ENCODE measurements around the gene SGF29.

SGF29 gene

DNA sequence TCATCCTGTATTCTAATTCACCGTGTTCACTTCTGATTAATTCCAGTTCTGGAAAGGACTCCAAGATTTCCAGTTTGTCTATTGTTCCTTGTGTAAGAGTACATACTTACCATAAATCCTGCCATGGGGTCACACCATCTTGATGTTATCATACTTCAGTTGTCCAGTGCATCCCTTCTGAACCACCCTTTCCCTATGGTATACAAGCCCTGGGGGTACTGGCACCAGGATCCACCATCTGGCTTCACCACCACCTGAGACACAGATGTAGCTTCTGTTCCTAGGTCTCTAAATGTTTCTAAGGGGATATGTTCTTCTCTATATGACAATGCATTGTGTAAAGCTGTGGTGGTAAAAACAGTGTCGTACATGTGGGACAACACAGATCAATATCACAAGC is 21.2 kb downstream of the SGF29 start:
- H3K4me3 ChIP-seq (ENCODE audit: insufficient read depth, low read length, poor library complexity, severe bottlenecking) = no peak overlapping the region
- no peaks in the 10 kb centered on the region for H3K36me3 ChIP-seq (ENCODE audit: low read length)
- H4K20me1 ChIP-seq (ENCODE audit: low read depth, low read length) = no peaks in the 10 kb centered on the region
- no peak overlapping the region for H3K4me2 ChIP-seq (ENCODE audit: low read depth, low read length, poor library complexity, severe bottlenecking)
- H3K79me2 ChIP-seq (ENCODE audit: insufficient read depth, low read length) = peaks cover 25% of the 10 kb centered on the region
- H3K9me3 ChIP-seq (ENCODE audit: insufficient read depth, low read length) = no peaks in the 10 kb centered on the region
- TF ChIP-seq, protein P1, sequence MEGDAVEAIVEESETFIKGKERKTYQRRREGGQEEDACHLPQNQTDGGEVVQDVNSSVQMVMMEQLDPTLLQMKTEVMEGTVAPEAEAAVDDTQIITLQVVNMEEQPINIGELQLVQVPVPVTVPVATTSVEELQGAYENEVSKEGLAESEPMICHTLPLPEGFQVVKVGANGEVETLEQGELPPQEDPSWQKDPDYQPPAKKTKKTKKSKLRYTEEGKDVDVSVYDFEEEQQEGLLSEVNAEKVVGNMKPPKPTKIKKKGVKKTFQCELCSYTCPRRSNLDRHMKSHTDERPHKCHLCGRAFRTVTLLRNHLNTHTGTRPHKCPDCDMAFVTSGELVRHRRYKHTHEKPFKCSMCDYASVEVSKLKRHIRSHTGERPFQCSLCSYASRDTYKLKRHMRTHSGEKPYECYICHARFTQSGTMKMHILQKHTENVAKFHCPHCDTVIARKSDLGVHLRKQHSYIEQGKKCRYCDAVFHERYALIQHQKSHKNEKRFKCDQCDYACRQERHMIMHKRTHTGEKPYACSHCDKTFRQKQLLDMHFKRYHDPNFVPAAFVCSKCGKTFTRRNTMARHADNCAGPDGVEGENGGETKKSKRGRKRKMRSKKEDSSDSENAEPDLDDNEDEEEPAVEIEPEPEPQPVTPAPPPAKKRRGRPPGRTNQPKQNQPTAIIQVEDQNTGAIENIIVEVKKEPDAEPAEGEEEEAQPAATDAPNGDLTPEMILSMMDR (IDR thresholded peaks at IDR 0.05; ENCODE audit: insufficient read depth, low read length, poor library complexity, severe bottlenecking) = no peak
- TF ChIP-seq EZH2phosphoT487 (conservative IDR thresholded peaks at IDR 0.05; ENCODE audit: low read length) = no peak
- H2AFZ ChIP-seq (ENCODE audit: low read depth, low read length, severe bottlenecking) = no peak overlapping the region
- no peak overlapping the region for H3K9ac ChIP-seq (ENCODE audit: low read length)
- H3K9me2 ChIP-seq (replicated peaks; ENCODE audit: insufficient read depth, low read length) = no peaks in the 10 kb centered on the region
- H3K27me3 ChIP-seq (ENCODE audit: low read length) = no peaks in the 10 kb centered on the region
- no peaks in the 10 kb centered on the region for H3F3A ChIP-seq (ENCODE audit: insufficient read depth)
- H3K27ac ChIP-seq (ENCODE audit: low read depth, low read length) = no peak overlapping the region

- no peaks in the 10 kb centered on the region for H3K9me2 ChIP-seq (replicated peaks; ENCODE audit: insufficient read depth, low read length)
- H3K4me3 ChIP-seq (ENCODE audit: insufficient read depth, low read length, poor library complexity, severe bottlenecking) = no peak overlapping the region
- no peaks in the 10 kb centered on the region for H4K20me1 ChIP-seq (ENCODE audit: low read depth, low read length)
- no peaks in the 10 kb centered on the region for H3K27me3 ChIP-seq (ENCODE audit: low read length)
- TF ChIP-seq EZH2phosphoT487 (conservative IDR thresholded peaks at IDR 0.05; ENCODE audit: low read length) = no peak
- TF ChIP-seq, protein P1 (IDR thresholded peaks at IDR 0.05; ENCODE audit: insufficient read depth, low read length, poor library complexity, severe bottlenecking) = no peak
- H3F3A ChIP-seq (ENCODE audit: insufficient read depth) = no peaks in the 10 kb centered on the region
- no peak overlapping the region for H3K4me2 ChIP-seq (ENCODE audit: low read depth, low read length, poor library complexity, severe bottlenecking)
- no peaks in the 10 kb centered on the region for H3K9me3 ChIP-seq (ENCODE audit: insufficient read depth, low read length)
- no peak overlapping the region for H2AFZ ChIP-seq (ENCODE audit: low read depth, low read length, severe bottlenecking)
- no peak overlapping the region for H3K9ac ChIP-seq (ENCODE audit: low read length)
- H3K36me3 ChIP-seq (ENCODE audit: low read length) = no peaks in the 10 kb centered on the region
- peaks cover 21% of the 10 kb centered on the region for H3K79me2 ChIP-seq (ENCODE audit: insufficient read depth, low read length)
- H3K27ac ChIP-seq (ENCODE audit: low read depth, low read length) = no peak overlapping the region
These were observed 21.9 kb downstream of the SGF29 start for GRCh38 chr16:28575446-28576109.

GRCh38 chr16:28580726-28581315 is 27.1 kb downstream of the SGF29 start:
- Histone ChIP-seq H3K4me3 (ENCODE audit: insufficient read depth, low read length, poor library complexity, severe bottlenecking) (no peak overlapping the region), H3K36me3 (ENCODE audit: low read length) (no peaks in the 10 kb centered on the region), H3K9me3 (ENCODE audit: insufficient read depth, low read length) (no peaks in the 10 kb centered on the region), H3K9ac (ENCODE audit: low read length) (no peak overlapping the region), H4K20me1 (ENCODE audit: low read depth, low read length) (no peaks in the 10 kb centered on the region), H3F3A (ENCODE audit: insufficient read depth) (no peaks in the 10 kb centered on the region), H3K4me2 (ENCODE audit: low read depth, low read length, poor library complexity, severe bottlenecking) (no peak overlapping the region), H3K27me3 (ENCODE audit: low read length) (no peaks in the 10 kb centered on the region), H2AFZ (ENCODE audit: low read depth, low read length, severe bottlenecking) (no peak overlapping the region), H3K9me2 (replicated peaks; ENCODE audit: insufficient read depth, low read length) (no peaks in the 10 kb centered on the region), H3K27ac (ENCODE audit: low read depth, low read length) (no peak overlapping the region), H3K79me2 (ENCODE audit: insufficient read depth, low read length) (peaks cover 9% of the 10 kb centered on the region; the same call in 1 of the 2 replicates)
- TF ChIP-seq EZH2phosphoT487 (conservative IDR thresholded peaks at IDR 0.05; ENCODE audit: low read length) = no peak
- TF ChIP-seq, protein P1 (IDR thresholded peaks at IDR 0.05; ENCODE audit: insufficient read depth, low read length, poor library complexity, severe bottlenecking) = no peak

Measured in SU-DHL-6 (cell line).